DMS53 (cell line): ENCODE measurements around the gene TIMP2.
"Not testable (repeated sequence)": the region's sequence is repeated elsewhere in the genome, so short reads cannot be mapped to it uniquely, and the experiment has no call there.

Experiments used
- DNase-seq: peaks from one replicate; lab custom pipeline; 2025; lab: John Stamatoyannopoulos, UW

TIMP2 gene

GRCh38 chr17:78954684-78955083, 29.5 kb upstream of the TIMP2 start:
- no peak for DNase-seq

GRCh38 chr17:78953356-78954350, 28.5 kb upstream of the TIMP2 start:
- no peak for DNase-seq

GRCh38 chr17:78952706-78953105, 27.5 kb upstream of the TIMP2 start:
- DNase-seq, result no peak

GRCh38 chr17:78951967-78952551, 26.9 kb upstream of the TIMP2 start:
- no peak for DNase-seq

GRCh38 chr17:78950870-78951269, 25.7 kb upstream of the TIMP2 start:
- DNase-seq, result no peak

- no peak for DNase-seq
Observed at GRCh38 chr17:78947235-78948149, 22.3 kb upstream of the TIMP2 start.

GRCh38 chr17:78946631-78947030, 21.4 kb upstream of the TIMP2 start:
- no peak for DNase-seq

- DNase-seq, result no peak
Observed at GRCh38 chr17:78946131-78946530, 20.9 kb upstream of the TIMP2 start.

GRCh38 chr17:78945455-78945854, 20.3 kb upstream of the TIMP2 start:
- not testable (repeated sequence) for DNase-seq

GRCh38 chr17:78944956-78945355, 19.8 kb upstream of the TIMP2 start:
- DNase-seq, result no peak

GRCh38 chr17:78944026-78944425, 18.8 kb upstream of the TIMP2 start:
- DNase-seq, result no peak

GRCh38 chr17:78940708-78941107, 15.5 kb upstream of the TIMP2 start:
- peak; percentile 98 for DNase-seq

- no peak for DNase-seq
Observed at GRCh38 chr17:78940258-78940657, 15.1 kb upstream of the TIMP2 start.

- no peak for DNase-seq
Observed at GRCh38 chr17:78939615-78940014, 14.4 kb upstream of the TIMP2 start.

GRCh38 chr17:78937561-78937960, 12.4 kb upstream of the TIMP2 start:
- no peak for DNase-seq

GRCh38 chr17:78935419-78936323, 10.5 kb upstream of the TIMP2 start:
- no peak for DNase-seq

- no peak for DNase-seq
Observed at GRCh38 chr17:78934681-78935418, 9.7 kb upstream of the TIMP2 start.

GRCh38 chr17:78933959-78934568, 8.9 kb upstream of the TIMP2 start:
- DNase-seq, result peak; percentile 97

GRCh38 chr17:78933025-78933958, 8.1 kb upstream of the TIMP2 start:
- peak; percentile 97 for DNase-seq
